Peyer's patch (tissue), 4 donors: ENCODE measurements around the gene SAPCD1. TPM values are rescaled to one million over a fixed set of nuclear protein-coding genes. Genes with fewer than 3 reads are reported as not detected.
"Not testable (repeated sequence)": the region's sequence is repeated elsewhere in the genome, so short reads cannot be mapped to it uniquely, and the experiment has no call there.

Experiments used
- DNase-seq, 3 donors: peaks; one replicate each; pipeline ENCODE4 v3.0.0-alpha.2; 2017 to 2019
- H3K27ac ChIP-seq, 4 donors: fragments of 200-600 bp; sonication (generic); one replicate each; pipeline ENCODE4 v1.5.1; 2016 to 2019
- H3K27me3 ChIP-seq, 2 donors: fragments of 200-600 bp; sonication (generic); one replicate each; pipeline ENCODE4 v1.5.1; 2019
- H3K36me3 ChIP-seq, 3 donors: fragments of 200-600 bp; sonication (generic); one replicate each; pipeline ENCODE4 v1.5.1; 2016 to 2019
- H3K4me1 ChIP-seq, 4 donors: fragments of 200-600 bp; sonication (generic); one replicate each; pipeline ENCODE4 v1.5.1; 2016 to 2019
- H3K4me3 ChIP-seq, 4 donors: fragments of 200-600 bp; sonication (generic); 1 replicate in 3 of 4; 2 replicates in 1 of 4; pipeline ENCODE4 v1.5.1; 2016 to 2019; ENCODE audit warnings: mild to moderate bottlenecking in 1 of 4
- H3K9me3 ChIP-seq, 4 donors: fragments of 200-600 bp; sonication (generic); one replicate each; pipeline ENCODE4 v1.5.1; 2016 to 2019; ENCODE audit warnings: mild to moderate bottlenecking in 1 of 4
- POLR2A ChIP-seq, 2 donors: fragments of 450-650 bp; IDR thresholded peaks; one replicate each; pipeline ENCODE4 v1.5.1; 2017; ENCODE audit warnings: antibody characterized with exemption in 2 of 2, mild to moderate bottlenecking in 2 of 2, moderate library complexity in 2 of 2
- total RNA-seq, 4 donors: library from RNA; depleted of rRNA; stranded (reverse); fragments of >200 nt; gene quantifications; one replicate each; pipeline ENCODE4 v1.1.0, GENCODE V29; 2016
- TF ChIP-seq, protein P1 (sequence below), 6 experiments: fragments of 450-650 bp in 4 of 6; fragments of 200-600 bp in 2 of 6; sonication (generic) in 1 of 6; IDR thresholded peaks; one replicate each; pipeline ENCODE4 v1.5.1; 2017 to 2019; ENCODE audit warnings: antibody characterized with exemption in 6 of 6, mild to moderate bottlenecking in 3 of 6, moderate library complexity in 1 of 6

SAPCD1 gene
- total RNA-seq, 4 donors from 2014 or later = 6.6 to 10.3 (median 9.5) TPM

DNA sequence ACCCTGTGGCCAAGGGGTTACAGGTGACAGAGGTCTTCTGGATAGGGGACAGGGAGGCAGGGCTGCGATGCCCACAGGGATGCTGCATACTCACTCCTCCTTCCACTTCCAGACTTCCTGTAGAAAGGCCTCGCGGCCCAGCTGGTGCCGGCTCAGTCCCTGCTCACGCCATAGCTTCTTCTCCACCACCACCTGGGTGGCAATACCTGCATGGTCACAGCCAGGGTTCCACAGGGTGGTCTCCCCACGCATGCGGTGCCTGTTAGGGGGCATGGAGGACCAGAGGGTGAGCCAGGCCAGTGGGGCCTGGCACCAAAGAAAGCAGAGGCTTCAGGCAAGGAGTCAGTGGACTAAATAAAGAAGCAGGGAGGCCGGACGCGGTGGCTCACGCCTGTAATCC, 23.0 kb downstream of the SAPCD1 start:
- H3K9me3 ChIP-seq = no peaks in the 10 kb centered on the region
- H3K4me1 ChIP-seq = no peaks in the 10 kb centered on the region
- H3K27ac ChIP-seq = no peak overlapping the region
- no peak for DNase-seq
- no peaks in the 10 kb centered on the region for H3K27me3 ChIP-seq
- peaks cover 0 to 56% (median 0%) of the 10 kb centered on the region in 3 donors for H3K36me3 ChIP-seq
- TF ChIP-seq POLR2A (IDR thresholded peaks at IDR 0.05) = no peak
- TF ChIP-seq, protein P1, sequence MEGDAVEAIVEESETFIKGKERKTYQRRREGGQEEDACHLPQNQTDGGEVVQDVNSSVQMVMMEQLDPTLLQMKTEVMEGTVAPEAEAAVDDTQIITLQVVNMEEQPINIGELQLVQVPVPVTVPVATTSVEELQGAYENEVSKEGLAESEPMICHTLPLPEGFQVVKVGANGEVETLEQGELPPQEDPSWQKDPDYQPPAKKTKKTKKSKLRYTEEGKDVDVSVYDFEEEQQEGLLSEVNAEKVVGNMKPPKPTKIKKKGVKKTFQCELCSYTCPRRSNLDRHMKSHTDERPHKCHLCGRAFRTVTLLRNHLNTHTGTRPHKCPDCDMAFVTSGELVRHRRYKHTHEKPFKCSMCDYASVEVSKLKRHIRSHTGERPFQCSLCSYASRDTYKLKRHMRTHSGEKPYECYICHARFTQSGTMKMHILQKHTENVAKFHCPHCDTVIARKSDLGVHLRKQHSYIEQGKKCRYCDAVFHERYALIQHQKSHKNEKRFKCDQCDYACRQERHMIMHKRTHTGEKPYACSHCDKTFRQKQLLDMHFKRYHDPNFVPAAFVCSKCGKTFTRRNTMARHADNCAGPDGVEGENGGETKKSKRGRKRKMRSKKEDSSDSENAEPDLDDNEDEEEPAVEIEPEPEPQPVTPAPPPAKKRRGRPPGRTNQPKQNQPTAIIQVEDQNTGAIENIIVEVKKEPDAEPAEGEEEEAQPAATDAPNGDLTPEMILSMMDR (IDR thresholded peaks at IDR 0.05) = no peak
- H3K4me3 ChIP-seq = no peak overlapping the region

DNA sequence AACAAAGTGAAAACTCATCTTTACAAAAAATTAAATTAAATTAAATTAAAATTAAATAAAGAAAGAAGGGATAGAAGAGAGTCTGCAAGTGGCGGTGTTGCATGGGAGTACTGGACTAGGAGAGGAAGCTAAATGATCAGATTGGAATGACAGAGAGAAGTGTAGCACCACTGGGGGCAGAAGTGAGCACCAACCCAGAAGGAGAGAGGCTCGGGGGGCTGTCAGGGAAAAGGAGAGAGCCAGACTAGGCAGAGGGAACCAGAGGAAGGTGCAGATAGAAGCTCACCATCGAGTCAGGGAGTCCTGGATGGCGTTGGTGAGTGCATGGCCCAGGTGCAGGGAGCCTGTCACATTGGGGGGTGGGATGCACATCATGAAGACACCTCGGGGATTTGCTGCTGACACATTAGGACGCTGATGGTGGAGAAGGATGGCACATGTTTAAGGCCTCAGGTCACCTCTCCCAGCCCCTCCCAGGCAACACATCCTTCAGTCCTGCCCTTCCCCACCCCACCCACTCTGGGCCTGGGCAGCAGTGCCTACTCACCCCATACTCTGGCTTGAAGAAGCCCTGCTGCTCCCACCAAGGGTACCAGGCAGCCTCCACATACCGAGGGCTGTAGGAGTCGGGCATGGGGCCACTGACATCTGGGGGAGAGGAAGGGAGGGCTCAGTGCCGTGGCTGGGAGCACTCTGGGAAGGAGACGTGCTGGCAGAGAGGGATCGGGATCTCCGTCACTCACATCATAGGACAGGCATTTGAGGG, 29.1 kb downstream of the SAPCD1 start:
- DNase-seq = peak in 1 of 3 donors; percentile 50
- H3K27ac ChIP-seq = peak overlapping the region in 1 of 4 donors; percentile 46
- H3K4me1 ChIP-seq = peaks cover 0 to 15% (median 9%) of the 10 kb centered on the region in 4 donors
- peaks cover 0 to 8% (median 0%) of the 10 kb centered on the region in 3 donors for H3K36me3 ChIP-seq
- TF ChIP-seq, protein P1 (IDR thresholded peaks at IDR 0.05) = peak in 4 of 6 experiments; percentile 43 to 54 (median 48)
- TF ChIP-seq POLR2A (IDR thresholded peaks at IDR 0.05) = no peak
- no peak overlapping the region for H3K4me3 ChIP-seq
- H3K9me3 ChIP-seq = no peaks in the 10 kb centered on the region
- H3K27me3 ChIP-seq = no peaks in the 10 kb centered on the region

DNA sequence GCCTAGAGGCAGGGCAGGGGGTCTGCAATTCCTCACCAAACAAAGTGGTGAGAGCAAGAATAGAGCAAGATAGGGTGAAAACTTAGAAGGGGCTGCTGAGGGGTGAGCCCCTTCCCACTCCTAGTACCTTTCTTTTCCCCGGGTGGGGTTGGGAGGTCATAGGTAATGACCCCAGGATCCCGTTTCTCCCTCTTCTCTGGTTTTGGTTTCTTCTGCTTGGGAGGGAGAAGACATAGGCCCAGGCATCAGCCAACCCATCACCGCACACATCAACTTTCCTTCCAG, 29.6 kb downstream of the SAPCD1 start:
- peaks cover 0 to 8% (median 0%) of the 10 kb centered on the region in 3 donors for H3K36me3 ChIP-seq
- DNase-seq = no peak
- peak overlapping the region in 1 of 4 donors; percentile 46 for H3K27ac ChIP-seq
- H3K4me1 ChIP-seq = peaks cover 0 to 15% (median 9%) of the 10 kb centered on the region in 4 donors
- no peak for TF ChIP-seq POLR2A (IDR thresholded peaks at IDR 0.05)
- TF ChIP-seq, protein P1 (IDR thresholded peaks at IDR 0.05) = no peak
- no peaks in the 10 kb centered on the region for H3K9me3 ChIP-seq
- H3K27me3 ChIP-seq = no peaks in the 10 kb centered on the region
- no peak overlapping the region for H3K4me3 ChIP-seq

DNA sequence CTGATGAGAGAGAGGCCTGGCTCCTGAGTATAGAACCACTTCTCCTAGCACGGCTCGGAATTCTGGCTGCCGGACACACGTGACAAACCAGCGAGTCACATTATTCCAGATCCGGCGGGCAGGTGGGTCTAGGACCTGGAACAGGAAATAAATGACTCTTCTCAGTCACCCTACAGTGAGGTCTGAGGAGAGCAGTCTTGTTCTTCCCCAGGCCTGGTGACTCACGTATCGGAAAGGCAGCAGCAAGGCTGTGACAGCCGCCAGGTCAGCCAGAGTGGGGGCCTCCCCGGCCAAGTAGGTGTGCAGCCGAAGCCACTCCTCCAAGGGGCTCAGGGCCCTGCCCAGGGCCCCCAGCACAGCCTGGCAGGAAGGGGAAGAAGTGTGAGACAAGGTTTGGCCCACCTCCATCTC, 30.3 kb downstream of the SAPCD1 start:
- H3K4me1 ChIP-seq = peaks cover 0 to 15% (median 9%) of the 10 kb centered on the region in 4 donors
- H3K27ac ChIP-seq = peak overlapping the region in 1 of 4 donors; percentile 46
- H3K4me3 ChIP-seq = no peak overlapping the region
- DNase-seq = no peak
- no peak for TF ChIP-seq POLR2A (IDR thresholded peaks at IDR 0.05)
- H3K9me3 ChIP-seq = no peaks in the 10 kb centered on the region
- peaks cover 0 to 8% (median 0%) of the 10 kb centered on the region in 3 donors for H3K36me3 ChIP-seq
- no peaks in the 10 kb centered on the region for H3K27me3 ChIP-seq

DNA sequence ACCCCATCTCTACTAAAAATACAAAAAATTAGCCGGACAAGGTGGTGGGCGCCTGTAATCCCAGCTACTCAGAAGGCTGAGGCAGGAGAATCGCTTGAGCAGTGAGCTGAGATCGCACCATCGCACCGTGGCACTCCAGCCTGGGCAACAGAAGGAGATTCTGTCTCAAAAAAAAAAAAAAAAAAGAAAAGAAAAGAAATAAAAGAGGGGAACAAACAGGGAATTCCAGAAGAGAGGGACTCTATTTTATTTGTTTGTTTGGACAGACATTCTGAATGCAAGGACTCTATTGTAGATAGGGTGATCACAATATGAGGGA, 31.4 kb downstream of the SAPCD1 start:
- DNase-seq, H3K27me3 ChIP-seq, H3K36me3 ChIP-seq, H3K9me3 ChIP-seq: not testable (repeated sequence)
- Histone ChIP-seq H3K4me1 (peaks cover 0 to 15% (median 9%) of the 10 kb centered on the region in 4 donors), H3K4me3 (peak overlapping the region in 1 of 4 donors; percentile 89), H3K27ac (peak overlapping the region in 1 of 4 donors; percentile 98)

DNA sequence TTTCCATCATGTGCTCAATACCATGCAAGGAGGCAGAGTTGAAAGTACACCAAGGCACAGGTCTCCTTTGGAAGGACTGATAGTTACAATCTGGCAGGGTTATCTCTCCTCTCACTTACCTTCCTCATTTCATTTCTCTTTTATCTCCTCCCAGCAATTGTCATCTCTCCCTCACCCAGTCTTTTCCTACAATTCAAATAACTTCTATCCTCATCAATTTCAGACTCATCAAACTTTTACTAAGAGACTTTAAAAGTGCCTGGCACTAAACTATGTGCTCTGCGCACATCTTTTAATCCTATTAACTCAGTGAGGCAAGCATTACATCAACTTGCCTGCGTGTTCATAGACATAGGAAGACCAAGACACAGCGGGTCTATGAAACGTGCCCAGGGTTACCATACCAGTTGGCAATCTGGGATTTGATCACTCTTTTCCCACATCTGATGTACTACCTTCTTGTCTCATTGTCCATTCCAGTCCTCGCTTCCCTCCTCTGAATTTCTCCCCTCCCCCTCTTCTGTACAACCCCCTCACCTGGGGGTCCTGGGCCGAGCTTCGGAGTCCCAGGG, 31.9 kb downstream of the SAPCD1 start:
- TF ChIP-seq, protein P1 (IDR thresholded peaks at IDR 0.05) = no peak
- TF ChIP-seq POLR2A (IDR thresholded peaks at IDR 0.05) = no peak
- no peak for DNase-seq
- Histone ChIP-seq H3K27ac (peak overlapping the region; percentile 93 to 98 (median 97)), H3K4me1 (peaks cover 0 to 15% (median 9%) of the 10 kb centered on the region in 4 donors), H3K27me3 (no peaks in the 10 kb centered on the region), H3K9me3 (no peaks in the 10 kb centered on the region), H3K36me3 (peaks cover 0 to 8% (median 0%) of the 10 kb centered on the region in 3 donors), H3K4me3 (peak overlapping the region; percentile 89 to 98 (median 93))
